Bronchial smooth muscle cell (primary cell): Measurements from ENCODE around the gene VAMP3. TPM values are rescaled to one million over a fixed set of nuclear protein-coding genes. Genes with fewer than 3 reads are reported as not detected.

Experiments used
- total RNA-seq: library from RNA; depleted of rRNA; stranded (reverse); fragments of >200 nt; gene quantifications from 2 replicates; pipeline ENCODE4 v1.2.1, GENCODE V29; 2014

VAMP3 gene, protein sequence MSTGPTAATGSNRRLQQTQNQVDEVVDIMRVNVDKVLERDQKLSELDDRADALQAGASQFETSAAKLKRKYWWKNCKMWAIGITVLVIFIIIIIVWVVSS
- 58.6 and 76.8 TPM in 2 replicates for total RNA-seq

GRCh38 chr1:7770997-7771822 lies at the start of gene VAMP3:
Gene VAMP3, plus strand, starts transcription at chr1:7771296. Its CDS starts 88 bp downstream, at chr1:7771384.

GRCh38 chr1:7783826-7784491 lies 12.9 kb downstream of the VAMP3 start, which contains the start of gene PER3:
Gene PER3, plus strand, starts transcription at chr1:7784291. Its CDS starts 587 bp downstream, at chr1:7784878.

Other genes starting within 250 kb of the VAMP3 start
- 7.0 and 7.6 TPM in 2 replicates for gene PER3, start 13.0 kb downstream of the VAMP3 start, total RNA-seq
- 0.95 TPM in 1 of 2 replicates, not detected in the other for gene UTS2, start 81.8 kb downstream of the VAMP3 start, total RNA-seq
- gene TNFRSF9, start 169.5 kb downstream of the VAMP3 start, total RNA-seq: under 0.01 TPM in 1 of 2 replicates, not detected in the other
- 336 and 363 TPM in 2 replicates for gene PARK7, start 190.4 kb downstream of the VAMP3 start, total RNA-seq